H1 (cell line): ENCODE measurements around the gene TADA2B. TPM values are rescaled to one million over a fixed set of nuclear protein-coding genes. Genes with fewer than 3 reads are reported as not detected.

Experiments
- CTCF ChIA-PET: fragments of 300-600 bp; sonication (Branson Sonifier 250); formaldehyde crosslinking; loops from one replicate; lab custom pipeline; 2021; ENCODE audit not compliant: partially characterized antibody; lab: Charles Lee
- POLR2A ChIA-PET: fragments of 300-600 bp; sonication (Branson Sonifier 250); formaldehyde crosslinking; loops from one replicate; lab custom pipeline; 2021; ENCODE audit warnings: inconsistent platforms; ENCODE audit not compliant: partially characterized antibody; lab: Charles Lee
- DNase-seq, 2 experiments: peaks; one replicate each; pipeline versions ENCODE4 v3.0.0 to v3.0.0-alpha.2; 2010 to 2022; ENCODE audit warnings: low spot score in 2 of 2, low read depth in 1 of 2, mixed read lengths in 1 of 2
- FAIRE-seq: peaks from 2 replicates; lab custom pipeline; 2011; peaks lifted over from hg19 to GRCh38; lab: Jason Lieb, UNC
- H2AFZ ChIP-seq: 2 replicates; pipeline ENCODE4 v1.8.1; 2012; ENCODE audit warnings: low read length, inconsistent platforms
- H2AK5ac ChIP-seq: 2 replicates; pipeline ENCODE4 v1.6.1; 2013; ENCODE audit warnings: low read depth, low read length
- H2BK120ac ChIP-seq: replicated peaks from 2 replicates; pipeline ENCODE3; 2013; ENCODE audit warnings: low read depth, low read length, inconsistent platforms
- H2BK12ac ChIP-seq: 2 replicates; pipeline ENCODE4 v1.6.1; 2013; ENCODE audit warnings: low read depth, low read length
- H2BK15ac ChIP-seq: 2 replicates; pipeline ENCODE4 v1.6.1; 2013; ENCODE audit warnings: low read length
- H2BK20ac ChIP-seq: 2 replicates; pipeline ENCODE4 v1.6.1; 2013; ENCODE audit warnings: low read length
- H2BK5ac ChIP-seq: 2 replicates; pipeline ENCODE4 v1.6.1; 2013; ENCODE audit warnings: low read depth, low read length
- H3K14ac ChIP-seq: 2 replicates; pipeline ENCODE4 v1.6.1; 2013; ENCODE audit warnings: inconsistent platforms; ENCODE audit not compliant: insufficient read length
- H3K18ac ChIP-seq: 2 replicates; pipeline ENCODE4 v1.6.1; 2013; ENCODE audit warnings: low read length; ENCODE audit errors: extremely low read depth
- H3K23ac ChIP-seq: 2 replicates; pipeline ENCODE4 v1.6.1; 2013; ENCODE audit warnings: inconsistent platforms; ENCODE audit not compliant: insufficient read length
- H3K23me2 ChIP-seq: 2 replicates; pipeline ENCODE4 v1.6.1; 2013; ENCODE audit warnings: low read depth, low read length
- H3K27ac ChIP-seq: 2 replicates; pipeline ENCODE4 v1.6.1; 2011; ENCODE audit warnings: low read depth, low read length, inconsistent platforms
- H3K27me3 ChIP-seq, 4 experiments: replicated peaks in 1 of 4; 1 replicate in 1 of 4; 2 replicates in 3 of 4; pipeline versions ENCODE4 v1.6.1 to v1.8.1; 2011 to 2013; ENCODE audit warnings: low read length in 3 of 4, mild to moderate bottlenecking in 3 of 4, inconsistent platforms in 2 of 4, mixed read lengths in 2 of 4, moderate library complexity in 1 of 4; ENCODE audit not compliant: control insufficient read depth in 3 of 4, insufficient read depth in 3 of 4; ENCODE audit errors: extremely low read depth in 1 of 4
- H3K36me3 ChIP-seq, 4 experiments: 2 replicates each; pipeline versions ENCODE4 v1.6.1 to v1.8.1; 2011 to 2013; ENCODE audit warnings: mild to moderate bottlenecking in 4 of 4, low read length in 3 of 4, moderate library complexity in 2 of 4, control low read depth in 1 of 4, inconsistent platforms in 1 of 4; ENCODE audit not compliant: insufficient read depth in 4 of 4, control insufficient read depth in 2 of 4
- H3K4ac ChIP-seq: replicated peaks from 2 replicates; pipeline ENCODE3; 2013; ENCODE audit warnings: low read length, low read depth, mixed read lengths, inconsistent platforms; ENCODE audit not compliant: insufficient read length
- H3K4me1 ChIP-seq, 4 experiments: replicated peaks in 1 of 4; 1 replicate in 1 of 4; 2 replicates in 3 of 4; pipeline versions ENCODE4 v1.6.1 to v1.8.1; 2011 to 2013; ENCODE audit warnings: low read length in 3 of 4, inconsistent platforms in 2 of 4, mixed read lengths in 1 of 4; ENCODE audit not compliant: insufficient read depth in 4 of 4, control insufficient read depth in 3 of 4
- H3K4me2 ChIP-seq, 2 experiments: 2 replicates each; pipeline versions ENCODE4 v1.6.1 to v1.8.1; 2011 to 2013; ENCODE audit warnings: low read depth in 2 of 2, low read length in 2 of 2, control low read depth in 1 of 2, inconsistent platforms in 1 of 2, mild to moderate bottlenecking in 1 of 2; ENCODE audit not compliant: insufficient read depth in 1 of 2
- H3K4me3 ChIP-seq, 4 experiments: fragments of 200-600, 300-600 bp in 1 of 4; sonication (generic), shearing (Covaris generic), sonication (Bioruptor Twin) in 1 of 4; 2 replicates each; pipeline versions ENCODE4 v1.5.1 to v1.8.1; 2011 to 2016; ENCODE audit warnings: low read length in 4 of 4, low read depth in 3 of 4, control low read depth in 2 of 4, inconsistent platforms in 2 of 4, mild to moderate bottlenecking in 2 of 4, mixed read lengths in 1 of 4, moderate library complexity in 1 of 4; ENCODE audit not compliant: insufficient read depth in 2 of 4; ENCODE audit errors: extremely low read depth in 1 of 4
- H3K56ac ChIP-seq: replicated peaks from 2 replicates; pipeline ENCODE3; 2013; ENCODE audit warnings: low read depth, mild to moderate bottlenecking, mixed read lengths, low read length, inconsistent platforms; ENCODE audit not compliant: insufficient read length
- H3K79me1 ChIP-seq: 2 replicates; pipeline ENCODE4 v1.6.1; 2013; ENCODE audit warnings: low read depth, low read length, control low read depth
- H3K79me2 ChIP-seq, 2 experiments: 2 replicates each; pipeline versions ENCODE4 v1.6.1 to v1.8.1; 2012 to 2013; ENCODE audit warnings: low read length in 2 of 2, mild to moderate bottlenecking in 2 of 2, inconsistent platforms in 1 of 2; ENCODE audit not compliant: insufficient read depth in 2 of 2, control insufficient read depth in 1 of 2
- H3K9ac ChIP-seq, 4 experiments: replicated peaks in 1 of 4; 1 replicate in 1 of 4; 2 replicates in 3 of 4; pipeline versions ENCODE4 v1.6.1 to v1.8.1; 2011 to 2013; ENCODE audit warnings: low read depth in 3 of 4, low read length in 3 of 4, control low read depth in 2 of 4, mild to moderate bottlenecking in 2 of 4, moderate library complexity in 2 of 4, inconsistent platforms in 1 of 4; ENCODE audit errors: extremely low read depth in 1 of 4
- H3K9me3 ChIP-seq, 2 experiments: 2 replicates each; pipeline versions ENCODE4 v1.6.1 to v1.8.1; 2012 to 2013; ENCODE audit warnings: mild to moderate bottlenecking in 2 of 2, moderate library complexity in 2 of 2, control low read depth in 1 of 2, inconsistent platforms in 1 of 2, low read depth in 1 of 2, low read length in 1 of 2, mixed read lengths in 1 of 2; ENCODE audit not compliant: insufficient read depth in 2 of 2
- H4K20me1 ChIP-seq, 2 experiments: replicated peaks in 1 of 2; 2 replicates each; pipeline versions ENCODE3 to v1.8.1; 2011 to 2013; ENCODE audit warnings: inconsistent platforms in 2 of 2, low read length in 2 of 2, mild to moderate bottlenecking in 1 of 2; ENCODE audit not compliant: insufficient read depth in 2 of 2, control insufficient read depth in 1 of 2
- H4K5ac ChIP-seq: 2 replicates; pipeline ENCODE4 v1.6.1; 2013; ENCODE audit warnings: low read length, low read depth, mixed read lengths, inconsistent platforms; ENCODE audit not compliant: insufficient read length
- H4K8ac ChIP-seq: 2 replicates; pipeline ENCODE4 v1.8.0; 2013; ENCODE audit warnings: mild to moderate bottlenecking, moderate library complexity, low read length, inconsistent platforms; ENCODE audit not compliant: insufficient read depth; ENCODE audit errors: extremely low read depth
- H4K91ac ChIP-seq: replicated peaks from 2 replicates; pipeline ENCODE3; 2013; ENCODE audit warnings: low read length, mixed read lengths, inconsistent platforms; ENCODE audit not compliant: insufficient read length
- BRCA1 ChIP-seq: IDR thresholded peaks from 2 replicates; pipeline ENCODE4 v1.6.1; 2012; ENCODE audit warnings: low read depth, low read length, improper control_type of control experiment
- CREB1 ChIP-seq: IDR thresholded peaks from 2 replicates; pipeline ENCODE4 v1.6.1; 2012; ENCODE audit warnings: inconsistent platforms
- KDM4A ChIP-seq: IDR thresholded peaks from one replicate; pipeline ENCODE4 v1.7.1; 2012; ENCODE audit warnings: low read depth, mild to moderate bottlenecking, moderate library complexity, low read length, inconsistent platforms; ENCODE audit not compliant: severe bottlenecking
- NANOG ChIP-seq: IDR thresholded peaks from 2 replicates; pipeline ENCODE4 v1.6.1; 2011; ENCODE audit warnings: low read length, low read depth, mild to moderate bottlenecking, inconsistent platforms; ENCODE audit not compliant: insufficient read depth, poor library complexity, severe bottlenecking
- RFX5 ChIP-seq: IDR thresholded peaks from 2 replicates; pipeline ENCODE4 v1.6.1; 2011; ENCODE audit warnings: low read depth, low read length, improper control_type of control experiment, borderline replicate concordance
- SIX5 ChIP-seq: IDR thresholded peaks from 2 replicates; pipeline ENCODE4 v1.6.1; 2011; ENCODE audit warnings: mild to moderate bottlenecking, low read depth, low read length
- TBP ChIP-seq: IDR thresholded peaks from 2 replicates; pipeline ENCODE4 v1.6.1; 2011; ENCODE audit warnings: low read depth, low read length, improper control_type of control experiment
- WGBS, 2 experiments: shearing (Covaris generic) in 1 of 2; methylation state at CpG; one replicate each; pipeline versions ENCODE4 v1.1.6 to v1.1.7; 2013 to 2015; ENCODE audit warnings: low lambda C conversion rate in 2 of 2, mixed read lengths in 2 of 2, inconsistent platforms in 1 of 2, low coverage in 1 of 2, missing lambda C conversion rate in 1 of 2; ENCODE audit not compliant: insufficient replicate concordance in 2 of 2, insufficient coverage in 1 of 2, insufficient read length in 1 of 2; ENCODE audit errors: extremely low coverage in 1 of 2, missing lambda C conversion rate in 1 of 2; 5-methylcytosine and 5-hydroxymethylcytosine counted together
- polyA plus RNA-seq, 7 experiments: library from polyadenylated mRNA; depleted of rRNA in 3 of 7; stranded (reverse) in 5 of 7; unstranded in 2 of 7; fragments of >200 nt in 5 of 7; fragments of 200-250 nt in 2 of 7; gene quantifications; 1 replicate in 5 of 7; 2 replicates in 1 of 7; 4 replicates in 1 of 7; pipeline versions ENCODE4 v1.2.1 to v1.2.3, GENCODE V29; 2011 to 2013; ENCODE audit warnings: missing spikeins in 2 of 7, mixed read lengths in 2 of 7
- total RNA-seq: library from RNA; stranded (reverse); fragmentation: NEBNext Ultra II Directional; extraction: Animal tissue kit (Norgen Biotek cat#: 25700); gene quantifications from 2 replicates; pipeline ENCODE4 v1.2.1, GENCODE V29; 2021

TADA2B gene
- total and polyA plus RNA-seq, 2 of the 8 experiments (the other 6 are each of a cell fraction or from before 2014, with no cell fraction given), result 5.7 to 12.1 TPM

DNA sequence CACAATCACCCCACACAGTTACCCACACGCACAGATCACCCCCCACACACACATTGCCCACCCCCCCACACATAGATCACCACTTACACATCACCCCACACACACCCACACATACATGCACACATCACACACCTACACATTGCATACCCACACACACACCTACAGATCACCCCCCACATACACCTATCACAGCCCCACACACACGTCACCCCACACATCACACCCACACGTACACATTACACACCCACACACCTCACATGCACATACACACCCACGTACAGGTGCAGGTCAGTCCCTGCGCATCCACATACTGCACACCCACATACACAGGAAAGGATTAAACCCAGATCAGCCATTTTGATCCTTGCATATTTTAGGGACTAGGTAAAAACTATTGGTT, 15.3 kb upstream of the TADA2B start:
- H3K56ac ChIP-seq, result no peak overlapping the region
- H3K36me3 ChIP-seq, result peaks cover 4 to 36% (median 23%) of the 10 kb centered on the region in 4 experiments; a peak in 7 of 8 replicates
- H3K9me3 ChIP-seq, result no peaks in the 10 kb centered on the region
- H2BK12ac ChIP-seq, result no peak overlapping the region
- H3K9ac ChIP-seq, result no peak overlapping the region
- TF ChIP-seq BRCA1 (no peak), CREB1 (no peak), TBP (no peak), NANOG (no peak), SIX5 (no peak), KDM4A (no peak), RFX5 (no peak)
- H3K23ac ChIP-seq, result no peak overlapping the region
- H3K27me3 ChIP-seq, result no peaks in the 10 kb centered on the region
- peaks cover 8 to 25% of the 10 kb centered on the region in 2 experiments for H4K20me1 ChIP-seq
- no peak overlapping the region for H3K4me3 ChIP-seq
- FAIRE-seq (no peak), DNase-seq (no peak)
- H2AK5ac ChIP-seq, result no peak overlapping the region
- ChIA-PET POLR2A (interaction anchor here (1.2 kb wide), 1 partner anchor 10 kb away, joined by 3 read pairs; no protein-coding TSS in a partner anchor), CTCF (no interaction called here)
- 71 to 100% methylated on average over 1 to 5 of the region's 5 CpGs for WGBS, 2 experiments
- H2BK20ac ChIP-seq, result no peak overlapping the region
- no peak overlapping the region for H4K5ac ChIP-seq
- H2BK120ac ChIP-seq, result no peak overlapping the region
- H3K79me1 ChIP-seq, result peaks cover 3% of the 10 kb centered on the region; the same call in 1 of the 2 replicates
- no peak overlapping the region for H3K4ac ChIP-seq
- H2AFZ ChIP-seq, result no peak overlapping the region
- H3K23me2 ChIP-seq, result peaks cover 10% of the 10 kb centered on the region; the same call in 1 of the 2 replicates
- no peak overlapping the region for H3K27ac ChIP-seq
- no peak overlapping the region for H4K8ac ChIP-seq
- no peaks in the 10 kb centered on the region; a peak in 1 of 7 replicates for H3K4me1 ChIP-seq
- no peaks in the 10 kb centered on the region for H3K79me2 ChIP-seq
- no peak overlapping the region for H3K4me2 ChIP-seq
- no peak overlapping the region for H4K91ac ChIP-seq
- no peak overlapping the region for H3K14ac ChIP-seq
- H2BK15ac ChIP-seq, result no peak overlapping the region
- H2BK5ac ChIP-seq, result no peak overlapping the region; the same call in 1 of the 2 replicates
- H3K18ac ChIP-seq, result no peak overlapping the region
